Measurements from ENCODE around the gene HNRNPA1L2. TPM values are rescaled to one million over a fixed set of nuclear protein-coding genes. Genes with fewer than 3 reads are reported as not detected.
"Not testable (repeated sequence)": the region's sequence is repeated elsewhere in the genome, so short reads cannot be mapped to it uniquely, and the experiment has no call there.

HNRNPA1L2 gene
- total RNA-seq, 2 donors from 2014 or later = 4.4 to 8.1 TPM

- Mint-ChIP-seq H3K36me3 (ENCODE audit: low read depth) (peaks cover 8% of the 10 kb centered on the region), H3K4me3 (peak overlapping the region; percentile 27), H3K9me3 (peaks cover 3% of the 10 kb centered on the region), H3K27me3 (no peaks in the 10 kb centered on the region), H3K4me1 (peaks cover 16% of the 10 kb centered on the region), H3K27ac (peak overlapping the region; percentile 37)
- no peak for ATAC-seq (replicated peaks)
These were observed 27.0 kb upstream of the HNRNPA1L2 start for GRCh38 chr13:52615134-52615801.

GRCh38 chr13:52615812-52616211, 26.4 kb upstream of the HNRNPA1L2 start:
- H3K4me3 Mint-ChIP-seq = peak overlapping the region; percentile 99
- peaks cover 8% of the 10 kb centered on the region for H3K36me3 Mint-ChIP-seq (ENCODE audit: low read depth)
- H3K9me3 Mint-ChIP-seq = peaks cover 3% of the 10 kb centered on the region
- H3K27ac Mint-ChIP-seq = peak overlapping the region; percentile 63
- H3K4me1 Mint-ChIP-seq = peaks cover 16% of the 10 kb centered on the region
- H3K27me3 Mint-ChIP-seq = no peaks in the 10 kb centered on the region
- peak; percentile 45 for ATAC-seq (replicated peaks)

- peaks cover 18% of the 10 kb centered on the region for H3K36me3 Mint-ChIP-seq (ENCODE audit: low read depth)
- H3K27me3 Mint-ChIP-seq = no peaks in the 10 kb centered on the region
- H3K27ac Mint-ChIP-seq = peak overlapping the region; percentile 93
- H3K4me3 Mint-ChIP-seq = peak overlapping the region; percentile 99
- ATAC-seq (replicated peaks) = peak; percentile 83
- peaks cover 3% of the 10 kb centered on the region for H3K9me3 Mint-ChIP-seq
- peaks cover 16% of the 10 kb centered on the region for H3K4me1 Mint-ChIP-seq
These were observed 24.9 kb upstream of the HNRNPA1L2 start for GRCh38 chr13:52617070-52618060.

- not testable (repeated sequence) for H3K4me3 Mint-ChIP-seq; H3K9me3 Mint-ChIP-seq; H3K27me3 Mint-ChIP-seq; H3K4me1 Mint-ChIP-seq; ATAC-seq (replicated peaks); H3K27ac Mint-ChIP-seq
- H3K36me3 Mint-ChIP-seq (ENCODE audit: low read depth) = peaks cover 69% of the 10 kb centered on the region
These were observed 11.0 kb upstream of the HNRNPA1L2 start for GRCh38 chr13:52631083-52631690.

- Mint-ChIP-seq H3K4me1 (no peaks in the 10 kb centered on the region), H3K27ac (no peak overlapping the region), H3K9me3 (no peaks in the 10 kb centered on the region), H3K4me3 (no peak overlapping the region), H3K36me3 (ENCODE audit: low read depth) (peaks cover 70% of the 10 kb centered on the region), H3K27me3 (no peaks in the 10 kb centered on the region)
- no peak for ATAC-seq (replicated peaks)
These were observed 3.4 kb upstream of the HNRNPA1L2 start for GRCh38 chr13:52638666-52639328.

- Mint-ChIP-seq H3K9me3 (no peaks in the 10 kb centered on the region), H3K4me3 (no peak overlapping the region), H3K36me3 (ENCODE audit: low read depth) (peaks cover 54% of the 10 kb centered on the region), H3K27ac (peak overlapping the region; percentile 32), H3K4me1 (no peaks in the 10 kb centered on the region), H3K27me3 (no peaks in the 10 kb centered on the region)
- no peak for ATAC-seq (replicated peaks)
These were observed 1.9 kb downstream of the HNRNPA1L2 start for GRCh38 chr13:52644108-52644507.

GRCh38 chr13:52646967-52647366, 4.7 kb downstream of the HNRNPA1L2 start:
- Mint-ChIP-seq H3K9me3 (no peaks in the 10 kb centered on the region), H3K4me1 (peaks cover 6% of the 10 kb centered on the region), H3K27ac (no peak overlapping the region), H3K4me3 (no peak overlapping the region), H3K36me3 (ENCODE audit: low read depth) (peaks cover 39% of the 10 kb centered on the region), H3K27me3 (no peaks in the 10 kb centered on the region)
- ATAC-seq (replicated peaks) = no peak

GRCh38 chr13:52650731-52651130, 8.5 kb downstream of the HNRNPA1L2 start:
- Mint-ChIP-seq H3K27ac (no peak overlapping the region), H3K4me1 (peaks cover 6% of the 10 kb centered on the region), H3K4me3 (no peak overlapping the region), H3K9me3 (no peaks in the 10 kb centered on the region), H3K27me3 (no peaks in the 10 kb centered on the region), H3K36me3 (ENCODE audit: low read depth) (peaks cover 17% of the 10 kb centered on the region)
- ATAC-seq (replicated peaks) = no peak

GRCh38 chr13:52651897-52652195, 9.6 kb downstream of the HNRNPA1L2 start:
- H3K27ac Mint-ChIP-seq = no peak overlapping the region
- H3K27me3 Mint-ChIP-seq = no peaks in the 10 kb centered on the region
- ATAC-seq (replicated peaks) = peak; percentile 38
- H3K4me1 Mint-ChIP-seq = peaks cover 6% of the 10 kb centered on the region
- no peaks in the 10 kb centered on the region for H3K9me3 Mint-ChIP-seq
- H3K4me3 Mint-ChIP-seq = no peak overlapping the region
- peaks cover 17% of the 10 kb centered on the region for H3K36me3 Mint-ChIP-seq (ENCODE audit: low read depth)

- H3K36me3 Mint-ChIP-seq (ENCODE audit: low read depth) = peaks cover 17% of the 10 kb centered on the region
- no peaks in the 10 kb centered on the region for H3K27me3 Mint-ChIP-seq
- H3K27ac Mint-ChIP-seq = no peak within 1 kb of the TSS
- H3K9me3 Mint-ChIP-seq = no peaks in the 10 kb centered on the region
- ATAC-seq (replicated peaks) = peak; percentile 95
- H3K4me1 Mint-ChIP-seq = peaks cover 6% of the 10 kb centered on the region
- no peak within 1 kb of the TSS for H3K4me3 Mint-ChIP-seq
These were observed 10.2 kb downstream of the HNRNPA1L2 start, which contains the start of gene SUGT1 for GRCh38 chr13:52652196-52652979. Gene SUGT1, plus strand, starts transcription at chr13:52652836. Its CDS starts 85 bp downstream, at chr13:52652921.

- Mint-ChIP-seq H3K4me3 (no peak overlapping the region), H3K4me1 (peaks cover 6% of the 10 kb centered on the region), H3K36me3 (ENCODE audit: low read depth) (peaks cover 17% of the 10 kb centered on the region), H3K9me3 (no peaks in the 10 kb centered on the region), H3K27ac (no peak overlapping the region), H3K27me3 (no peaks in the 10 kb centered on the region)
- peak; percentile 31 for ATAC-seq (replicated peaks)
These were observed 10.7 kb downstream of the HNRNPA1L2 start for GRCh38 chr13:52652980-52653303.

GRCh38 chr13:52659340-52659739, 17.1 kb downstream of the HNRNPA1L2 start:
- H3K9me3 Mint-ChIP-seq = no peaks in the 10 kb centered on the region
- no peak overlapping the region for H3K27ac Mint-ChIP-seq
- H3K4me3 Mint-ChIP-seq = no peak overlapping the region
- H3K4me1 Mint-ChIP-seq = no peaks in the 10 kb centered on the region
- peaks cover 52% of the 10 kb centered on the region for H3K36me3 Mint-ChIP-seq (ENCODE audit: low read depth)
- ATAC-seq (replicated peaks) = no peak
- no peaks in the 10 kb centered on the region for H3K27me3 Mint-ChIP-seq

- no peaks in the 10 kb centered on the region for H3K27me3 Mint-ChIP-seq
- H3K36me3 Mint-ChIP-seq (ENCODE audit: low read depth) = peaks cover 99% of the 10 kb centered on the region
- H3K4me1 Mint-ChIP-seq = no peaks in the 10 kb centered on the region
- ATAC-seq (replicated peaks) = no peak
- H3K9me3 Mint-ChIP-seq = no peaks in the 10 kb centered on the region
- H3K4me3 Mint-ChIP-seq = no peak overlapping the region
- peak overlapping the region; percentile 28 for H3K27ac Mint-ChIP-seq
These were observed 22.0 kb downstream of the HNRNPA1L2 start for GRCh38 chr13:52664272-52664671.

GRCh38 chr13:52665325-52665724, 23.1 kb downstream of the HNRNPA1L2 start:
- Mint-ChIP-seq H3K4me1 (no peaks in the 10 kb centered on the region), H3K27ac (no peak overlapping the region), H3K36me3 (ENCODE audit: low read depth) (peaks cover 99% of the 10 kb centered on the region), H3K4me3 (no peak overlapping the region), H3K27me3 (no peaks in the 10 kb centered on the region), H3K9me3 (no peaks in the 10 kb centered on the region)
- ATAC-seq (replicated peaks) = peak; percentile 40

All from activated T-helper 17 cell treated with anti-CD3 and anti-CD28 coated beads, Interleukin-2, amount 50 U/mL, for 72 hours (primary cell).